ENCODE data around the gene SIRT3. TPM values are rescaled to one million over a fixed set of nuclear protein-coding genes. Genes with fewer than 3 reads are reported as not detected.
"Not testable (repeated sequence)": the region's sequence is repeated elsewhere in the genome, so short reads cannot be mapped to it uniquely, and the experiment has no call there.

The SIRT3 gene
- total and polyA plus RNA-seq, 5 experiments from 2014 or later = 6.5 to 33.7 (median 14.6) TPM

GRCh38 chr11:253886-254270 lies 17.7 kb upstream of the SIRT3 start:
- Mint-ChIP-seq H3K9me3 (no peaks in the 10 kb centered on the region), H3K27me3 (peaks cover 0 to 2% (median 0%) of the 10 kb centered on the region in 5 donors), H3K27ac (peak overlapping the region in 4 of 10 donors; percentile 52 to 69 (median 59)), H3K4me3 (no peak overlapping the region), H3K4me1 (peaks cover 9 to 19% (median 13%) of the 10 kb centered on the region in 4 donors), H3K36me3 (peaks cover 0 to 43% (median 17%) of the 10 kb centered on the region in 3 donors)
- DNase-seq (no peak), ATAC-seq (no peak)
- POLR2A ChIA-PET = interaction anchor here (1.0 to 16.4 kb wide), 4 partner anchors 14 to 114 kb away, joined by 3 to 229 read pairs (median 22); partner anchors contain the start of genes NLRP6 and PGGHG

DNA sequence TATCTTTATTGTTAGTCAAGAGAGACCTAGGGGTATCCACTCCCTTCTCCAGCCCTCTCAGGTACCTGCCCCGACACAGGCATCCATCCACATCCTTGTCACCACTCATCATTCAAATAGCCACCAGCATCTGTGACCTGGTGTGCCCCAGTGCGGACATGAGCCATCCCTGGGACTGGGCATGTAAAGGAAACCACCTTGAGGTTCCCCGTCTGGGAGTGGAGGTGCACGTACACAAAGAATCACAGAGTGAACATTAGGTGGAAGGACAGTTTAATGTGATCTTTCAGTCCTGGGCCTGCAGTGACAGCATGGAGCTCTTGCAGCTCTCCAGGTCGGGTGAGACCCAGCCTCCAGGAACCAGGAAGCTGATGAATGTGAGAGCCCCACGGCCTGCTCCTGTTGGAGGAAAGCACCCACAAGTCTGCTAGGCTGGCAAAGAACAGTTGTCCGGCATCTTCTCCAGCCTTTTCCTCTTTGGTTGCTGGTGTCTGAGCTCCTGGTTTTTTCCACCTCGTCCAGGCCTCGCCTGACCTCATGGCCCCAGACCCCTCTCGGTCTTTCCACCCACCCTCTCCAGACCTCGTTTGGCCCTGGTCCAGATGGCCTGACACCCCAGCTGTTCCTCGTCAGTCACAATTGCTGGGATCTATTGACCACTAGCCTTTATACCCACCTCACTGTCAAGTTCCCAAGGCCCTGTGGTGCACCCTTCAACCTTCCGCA lies 17.2 kb upstream of the SIRT3 start:
- Mint-ChIP-seq H3K27ac (peak overlapping the region in 5 of 10 donors; percentile 20 to 69 (median 62)), H3K27me3 (peaks cover 0 to 2% (median 0%) of the 10 kb centered on the region in 5 donors), H3K4me1 (peaks cover 9 to 17% (median 13%) of the 10 kb centered on the region in 4 donors), H3K4me3 (no peak overlapping the region), H3K36me3 (peaks cover 0 to 49% (median 18%) of the 10 kb centered on the region in 3 donors), H3K9me3 (no peaks in the 10 kb centered on the region)
- DNase-seq (no peak), ATAC-seq (no peak)
- POLR2A ChIA-PET = interaction anchor here (1.0 to 16.4 kb wide), 3 partner anchors 14 to 44 kb away, joined by 3 to 229 read pairs (median 42); partner anchors contain the start of genes NLRP6 and PGGHG

DNA sequence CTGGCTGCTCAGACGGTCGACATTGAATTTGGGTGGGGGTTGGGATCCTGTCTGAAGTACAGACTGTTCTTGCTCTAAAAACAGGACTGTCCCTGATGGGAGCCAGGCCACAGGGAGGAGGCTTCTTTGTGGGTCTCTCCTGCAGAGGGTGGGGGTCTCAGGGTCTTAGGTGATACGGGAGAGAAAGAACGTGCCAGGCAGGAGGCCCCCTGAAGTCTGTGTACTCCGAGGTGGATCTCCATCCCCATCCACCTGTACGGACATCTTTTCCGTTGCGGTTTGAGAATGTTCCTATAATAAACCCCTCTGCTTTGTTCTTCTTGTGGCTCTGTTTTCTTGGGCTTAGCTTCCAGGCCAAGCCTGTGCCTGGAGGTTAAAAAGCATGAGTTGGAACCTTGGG lies 16.5 kb upstream of the SIRT3 start:
- Mint-ChIP-seq H3K27me3 (no peaks in the 10 kb centered on the region), H3K4me1 (peaks cover 9 to 16% (median 11%) of the 10 kb centered on the region in 4 donors), H3K36me3 (peaks cover 0 to 55% (median 23%) of the 10 kb centered on the region in 3 donors), H3K9me3 (no peaks in the 10 kb centered on the region), H3K4me3 (no peak overlapping the region), H3K27ac (peak overlapping the region in 5 of 10 donors; percentile 11 to 59 (median 25))
- POLR2A ChIA-PET = interaction anchor here (2.1 to 16.4 kb wide), 4 partner anchors 15 to 107 kb away, joined by 7 to 229 read pairs (median 26); partner anchors contain the start of genes NLRP6 and PGGHG
- ATAC-seq (no peak), DNase-seq (no peak)

DNA sequence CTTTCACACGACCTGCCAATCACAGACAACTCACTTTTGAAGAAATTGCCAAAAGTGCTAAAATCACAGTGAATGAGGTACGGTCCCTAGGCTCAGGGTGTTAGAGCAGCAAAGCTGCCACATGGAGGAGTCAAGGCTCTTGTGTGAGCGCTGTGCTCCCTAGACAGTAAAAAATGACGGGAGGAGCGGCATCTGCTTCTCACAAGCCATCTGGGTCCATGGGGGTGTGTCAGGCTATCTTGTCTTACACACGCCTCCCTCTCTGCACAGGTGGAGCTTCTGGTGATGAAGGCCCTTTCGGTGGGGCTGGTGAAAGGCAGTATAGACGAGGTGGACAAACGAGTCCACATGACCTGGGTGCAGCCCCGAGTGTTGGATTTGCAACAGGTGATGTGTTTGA lies 15.4 kb upstream of the SIRT3 start:
- no peak for ATAC-seq
- no peak overlapping the region for H3K4me3 Mint-ChIP-seq
- POLR2A ChIA-PET = interaction anchor here (1.0 to 16.4 kb wide), 18 partner anchors 16 to 199 kb away, joined by 3 to 229 read pairs (median 6); partner anchors contain the start of genes BET1L, NLRP6, PGGHG and RIC8A
- DNase-seq = peak in 1 of 10 donors; percentile 16
- peaks cover 9 to 18% (median 10%) of the 10 kb centered on the region in 4 donors for H3K4me1 Mint-ChIP-seq
- no peaks in the 10 kb centered on the region for H3K27me3 Mint-ChIP-seq
- peak overlapping the region in 5 of 10 donors; percentile 57 to 75 (median 63) for H3K27ac Mint-ChIP-seq
- H3K36me3 Mint-ChIP-seq = peaks cover 0 to 67% (median 33%) of the 10 kb centered on the region in 3 donors
- no peaks in the 10 kb centered on the region for H3K9me3 Mint-ChIP-seq

GRCh38 chr11:250740-251299 lies 14.7 kb upstream of the SIRT3 start:
- ATAC-seq = peak; percentile 99 to 100
- no peaks in the 10 kb centered on the region for H3K9me3 Mint-ChIP-seq
- H3K27ac Mint-ChIP-seq = peak overlapping the region in 9 of 10 donors; percentile 67 to 96 (median 88)
- H3K4me3 Mint-ChIP-seq = peak overlapping the region in 2 of 10 donors; percentile 23 to 37
- POLR2A ChIA-PET = interaction anchor here (0.9 to 16.4 kb wide), 23 partner anchors 9 to 200 kb away, joined by 3 to 229 read pairs (median 5); partner anchors contain the start of genes BET1L, NLRP6, PGGHG and PSMD13
- no peaks in the 10 kb centered on the region for H3K27me3 Mint-ChIP-seq
- peaks cover 0 to 74% (median 35%) of the 10 kb centered on the region in 3 donors for H3K36me3 Mint-ChIP-seq
- DNase-seq = peak; percentile 74 to 91 (median 84)
- H3K4me1 Mint-ChIP-seq = peaks cover 9 to 20% (median 10%) of the 10 kb centered on the region in 4 donors

DNA sequence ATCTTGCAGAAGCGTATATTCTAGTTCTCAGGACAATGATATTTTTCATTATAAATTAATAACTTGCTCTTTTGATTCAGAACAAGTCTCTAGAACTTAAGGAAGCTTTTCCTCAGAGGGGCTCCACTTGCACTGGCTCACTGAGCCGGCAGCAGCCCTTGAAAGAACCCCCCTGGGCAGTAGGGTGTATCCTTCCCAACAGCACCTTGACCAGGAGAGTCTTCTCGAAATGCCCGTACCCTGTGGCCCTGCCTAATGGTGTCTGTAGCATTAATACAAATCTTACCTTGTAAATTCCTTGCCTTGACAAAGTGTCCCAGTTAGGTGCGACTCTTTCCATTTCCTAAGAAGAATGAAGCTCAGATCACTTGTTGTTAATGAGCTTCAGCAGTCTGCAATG lies 14.1 kb upstream of the SIRT3 start:
- Mint-ChIP-seq H3K9me3 (no peaks in the 10 kb centered on the region), H3K4me3 (no peak overlapping the region), H3K36me3 (peaks cover 2 to 79% (median 35%) of the 10 kb centered on the region in 3 donors), H3K27me3 (no peaks in the 10 kb centered on the region), H3K27ac (peak overlapping the region in 6 of 10 donors; percentile 67 to 96 (median 87)), H3K4me1 (peaks cover 8 to 19% (median 9%) of the 10 kb centered on the region in 4 donors)
- POLR2A ChIA-PET = interaction anchor here (0.9 to 16.4 kb wide), 22 partner anchors 9 to 200 kb away, joined by 3 to 229 read pairs (median 6); partner anchors contain the start of genes BET1L, NLRP6, PGGHG and PSMD13
- DNase-seq = no peak
- ATAC-seq = no peak

- no peaks in the 10 kb centered on the region for H3K27me3 Mint-ChIP-seq
- no peak for DNase-seq
- no peak for ATAC-seq
- peaks cover 5 to 90% (median 37%) of the 10 kb centered on the region in 3 donors for H3K36me3 Mint-ChIP-seq
- H3K9me3 Mint-ChIP-seq = no peaks in the 10 kb centered on the region
- no peak overlapping the region for H3K4me3 Mint-ChIP-seq
- POLR2A ChIA-PET = interaction anchor here (1.0 to 16.4 kb wide), 5 partner anchors 13 to 200 kb away, joined by 4 to 229 read pairs (median 11); partner anchors contain the start of genes BET1L, NLRP6, PGGHG and PSMD13
- H3K27ac Mint-ChIP-seq = peak overlapping the region in 4 of 10 donors; percentile 4 to 57 (median 21)
- H3K4me1 Mint-ChIP-seq = peaks cover 9 to 19% (median 10%) of the 10 kb centered on the region in 4 donors
Observed at GRCh38 chr11:249062-249461, 12.9 kb upstream of the SIRT3 start.

DNA sequence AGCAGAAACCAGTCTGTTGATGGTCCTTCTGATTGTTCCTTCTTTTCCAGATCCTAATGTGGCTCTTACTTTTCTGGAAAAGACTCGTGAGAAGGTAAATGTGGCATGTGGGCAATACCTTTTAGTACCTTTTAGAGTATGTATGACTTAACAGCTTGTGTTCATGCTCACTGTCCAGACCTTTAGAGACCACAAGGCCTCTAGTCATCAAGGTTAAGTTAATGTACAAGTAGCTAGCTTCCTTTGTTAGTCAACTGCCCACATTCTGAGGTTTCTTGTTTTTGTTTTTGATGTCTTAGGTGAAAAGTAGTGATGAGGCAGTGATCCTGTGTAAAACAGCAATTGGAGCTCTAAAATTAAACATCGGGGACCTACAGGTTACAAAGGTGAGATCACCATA lies 8.2 kb upstream of the SIRT3 start:
- ATAC-seq (no peak), DNase-seq (no peak)
- Mint-ChIP-seq H3K4me1 (peaks cover 13 to 34% (median 18%) of the 10 kb centered on the region in 4 donors), H3K4me3 (no peak overlapping the region), H3K27me3 (no peaks in the 10 kb centered on the region), H3K9me3 (no peaks in the 10 kb centered on the region), H3K36me3 (peaks cover 5 to 93% (median 36%) of the 10 kb centered on the region in 3 donors), H3K27ac (no peak overlapping the region)
- POLR2A ChIA-PET = interaction anchor here (0.7 to 2.0 kb wide), 2 partner anchors 24 to 52 kb away, joined by 3 to 6 read pairs; no protein-coding TSS in a partner anchor

DNA sequence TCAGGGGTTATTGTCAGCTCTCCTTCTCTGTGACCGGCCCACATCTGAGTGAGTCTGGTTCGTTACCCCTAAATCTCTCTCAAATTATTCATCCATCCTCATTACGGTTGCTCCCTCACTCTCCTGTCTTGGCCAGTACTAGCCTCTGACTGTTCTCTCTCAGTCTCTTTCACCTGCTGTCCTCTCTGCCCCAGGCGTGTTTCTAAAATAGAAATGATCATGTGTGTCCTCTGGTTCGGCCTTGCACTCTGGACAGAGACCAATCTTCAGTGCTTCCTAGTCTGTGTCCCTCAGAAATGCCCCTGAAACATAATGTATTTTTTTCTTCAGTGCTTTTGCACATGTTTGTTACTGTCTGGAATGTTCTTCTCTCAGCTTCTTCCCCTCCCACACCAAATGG lies 5.5 kb upstream of the SIRT3 start:
- Mint-ChIP-seq H3K36me3 (peaks cover 5 to 75% (median 17%) of the 10 kb centered on the region in 3 donors), H3K4me1 (peaks cover 16 to 50% (median 42%) of the 10 kb centered on the region in 4 donors), H3K27ac (peak overlapping the region in 7 of 10 donors; percentile 5 to 58 (median 28)), H3K27me3 (no peaks in the 10 kb centered on the region), H3K9me3 (no peaks in the 10 kb centered on the region), H3K4me3 (peak overlapping the region in 1 of 10 donors; percentile 25)
- ATAC-seq (no peak), DNase-seq (no peak)
- POLR2A ChIA-PET = interaction anchor here (1.1 to 1.2 kb wide), 2 partner anchors 9 to 27 kb away, joined by 3 read pairs; no protein-coding TSS in a partner anchor

GRCh38 chr11:240315-240714 lies 4.2 kb upstream of the SIRT3 start:
- H3K4me1 Mint-ChIP-seq = peaks cover 20 to 54% (median 48%) of the 10 kb centered on the region in 4 donors
- ATAC-seq = no peak
- POLR2A ChIA-PET = interaction anchor here (0.6 kb wide), 1 partner anchor 35 kb away, joined by 4 read pairs; no protein-coding TSS in a partner anchor
- no peaks in the 10 kb centered on the region for H3K27me3 Mint-ChIP-seq
- peak overlapping the region in 3 of 10 donors; percentile 1 to 67 (median 65) for H3K27ac Mint-ChIP-seq
- no peaks in the 10 kb centered on the region for H3K9me3 Mint-ChIP-seq
- peaks cover 7 to 62% (median 16%) of the 10 kb centered on the region in 3 donors for H3K36me3 Mint-ChIP-seq
- H3K4me3 Mint-ChIP-seq = no peak overlapping the region
- no peak for DNase-seq

GRCh38 chr11:238346-238745 lies 2.2 kb upstream of the SIRT3 start:
- H3K36me3 Mint-ChIP-seq = peaks cover 4 to 43% (median 13%) of the 10 kb centered on the region in 3 donors
- not testable (repeated sequence) for ATAC-seq, H3K9me3 Mint-ChIP-seq, H3K27me3 Mint-ChIP-seq, DNase-seq
- POLR2A ChIA-PET = interaction anchor here (1.1 to 6.3 kb wide), 5 partner anchors 8 to 169 kb away, joined by 3 to 76 read pairs (median 15); partner anchors contain the start of genes BET1L, PGGHG and RIC8A
- peaks cover 19 to 60% (median 51%) of the 10 kb centered on the region in 4 donors for H3K4me1 Mint-ChIP-seq
- H3K27ac Mint-ChIP-seq = peak overlapping the region in 7 of 10 donors; percentile 39 to 100 (median 86)
- H3K4me3 Mint-ChIP-seq = peak overlapping the region in 9 of 10 donors; percentile 29 to 99 (median 97)
